ENCODE data around the gene GNAZ. TPM values are rescaled to one million over a fixed set of nuclear protein-coding genes. Genes with fewer than 3 reads are reported as not detected.

The GNAZ gene
- total and polyA plus RNA-seq, 12 donors, result 1.3 to 4.2 (median 2.3) TPM

DNA sequence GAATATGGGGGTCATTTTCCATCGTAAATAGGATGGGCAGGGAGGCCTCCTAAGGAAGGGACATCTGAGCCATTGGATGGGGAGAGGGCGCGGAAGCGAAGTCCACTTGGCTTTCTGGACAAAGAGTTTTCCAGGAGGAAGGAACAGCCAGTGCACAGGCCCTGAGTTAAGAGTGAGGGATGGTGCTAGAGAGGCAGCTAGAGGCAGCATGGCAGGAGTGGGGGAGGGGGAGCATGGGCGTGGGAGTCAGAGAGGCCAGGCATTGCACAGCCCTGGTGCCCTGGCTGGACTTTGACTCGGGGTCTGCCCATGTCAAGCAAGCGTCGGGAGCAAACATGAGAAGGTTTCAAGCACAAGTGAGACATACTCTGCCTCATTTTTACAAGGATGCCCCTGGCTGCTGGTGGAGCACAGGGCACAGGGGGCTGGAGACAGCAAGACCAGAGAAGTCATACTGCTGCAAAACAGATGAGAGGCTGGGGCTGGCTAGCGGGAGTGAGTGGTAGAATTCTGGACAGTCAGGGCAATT lies 9.0 kb downstream of the GNAZ start:
- ATAC-seq, result no peak
- H3K4me1 ChIP-seq, result peaks cover 0 to 13% (median 3%) of the 10 kb centered on the region in 9 donors
- no peaks in the 10 kb centered on the region for H3K36me3 ChIP-seq
- 93 to 95% methylated on average over 9 of the region's 9 CpGs for WGBS, 2 donors
- H3K9me3 ChIP-seq, result no peaks in the 10 kb centered on the region
- intact Hi-C loops (cut with DNase I), result no loop called here
- no peak for DNase-seq
- no peak overlapping the region for H3K27ac ChIP-seq
- TF ChIP-seq, protein P1, sequence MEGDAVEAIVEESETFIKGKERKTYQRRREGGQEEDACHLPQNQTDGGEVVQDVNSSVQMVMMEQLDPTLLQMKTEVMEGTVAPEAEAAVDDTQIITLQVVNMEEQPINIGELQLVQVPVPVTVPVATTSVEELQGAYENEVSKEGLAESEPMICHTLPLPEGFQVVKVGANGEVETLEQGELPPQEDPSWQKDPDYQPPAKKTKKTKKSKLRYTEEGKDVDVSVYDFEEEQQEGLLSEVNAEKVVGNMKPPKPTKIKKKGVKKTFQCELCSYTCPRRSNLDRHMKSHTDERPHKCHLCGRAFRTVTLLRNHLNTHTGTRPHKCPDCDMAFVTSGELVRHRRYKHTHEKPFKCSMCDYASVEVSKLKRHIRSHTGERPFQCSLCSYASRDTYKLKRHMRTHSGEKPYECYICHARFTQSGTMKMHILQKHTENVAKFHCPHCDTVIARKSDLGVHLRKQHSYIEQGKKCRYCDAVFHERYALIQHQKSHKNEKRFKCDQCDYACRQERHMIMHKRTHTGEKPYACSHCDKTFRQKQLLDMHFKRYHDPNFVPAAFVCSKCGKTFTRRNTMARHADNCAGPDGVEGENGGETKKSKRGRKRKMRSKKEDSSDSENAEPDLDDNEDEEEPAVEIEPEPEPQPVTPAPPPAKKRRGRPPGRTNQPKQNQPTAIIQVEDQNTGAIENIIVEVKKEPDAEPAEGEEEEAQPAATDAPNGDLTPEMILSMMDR (IDR thresholded peaks at IDR 0.05), result no peak
- no peak overlapping the region for H3K4me3 ChIP-seq
- H3K27me3 ChIP-seq, result no peaks in the 10 kb centered on the region

DNA sequence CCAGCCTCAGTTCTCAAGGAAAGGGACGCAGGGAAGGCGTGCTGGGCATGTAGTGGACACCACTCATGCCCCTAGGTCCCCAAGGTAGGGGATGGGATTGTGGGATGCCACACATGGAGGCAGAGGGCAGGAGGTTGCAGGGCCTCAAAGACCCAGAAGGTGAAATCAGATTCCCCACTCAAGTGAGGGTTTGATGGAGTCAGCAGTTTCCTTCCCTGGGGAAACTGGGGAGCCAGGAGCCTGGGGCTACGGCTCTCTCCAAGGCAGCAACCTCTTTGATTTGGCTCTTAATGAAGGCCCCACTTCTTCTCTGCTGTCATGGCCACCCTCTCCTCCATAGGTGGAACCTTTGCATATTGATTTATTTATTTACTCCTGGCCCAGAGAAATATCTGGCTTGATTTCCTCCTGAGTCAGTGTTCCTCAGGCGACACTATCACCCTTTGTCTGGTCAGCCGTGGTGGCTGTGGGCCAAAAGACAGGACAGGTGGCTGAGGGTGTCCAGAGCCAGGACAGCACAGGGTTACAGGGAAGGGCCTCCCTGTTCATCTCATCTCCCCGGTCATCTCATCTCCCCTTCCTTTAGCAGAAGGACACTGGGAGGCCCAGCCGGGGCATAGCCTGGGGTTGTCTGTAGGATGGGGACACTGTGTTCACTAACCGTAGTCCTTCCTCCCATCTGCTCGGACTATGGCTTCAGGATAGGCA lies 9.6 kb downstream of the GNAZ start:
- peaks cover 0 to 13% (median 3%) of the 10 kb centered on the region in 9 donors for H3K4me1 ChIP-seq
- no peak overlapping the region for H3K4me3 ChIP-seq
- TF ChIP-seq, protein P1 (IDR thresholded peaks at IDR 0.05), result no peak
- 88% methylated on average over 9 of the region's 9 CpGs for WGBS, 2 donors
- no peaks in the 10 kb centered on the region for H3K9me3 ChIP-seq
- DNase-seq (no peak), ATAC-seq (no peak)
- intact Hi-C loops (cut with DNase I), result loop anchor here in 1 of 10 donors (10.0 kb wide), 1 partner anchor 45 kb away; no protein-coding TSS in a partner anchor
- no peaks in the 10 kb centered on the region for H3K27me3 ChIP-seq
- H3K36me3 ChIP-seq, result no peaks in the 10 kb centered on the region
- no peak overlapping the region for H3K27ac ChIP-seq

DNA sequence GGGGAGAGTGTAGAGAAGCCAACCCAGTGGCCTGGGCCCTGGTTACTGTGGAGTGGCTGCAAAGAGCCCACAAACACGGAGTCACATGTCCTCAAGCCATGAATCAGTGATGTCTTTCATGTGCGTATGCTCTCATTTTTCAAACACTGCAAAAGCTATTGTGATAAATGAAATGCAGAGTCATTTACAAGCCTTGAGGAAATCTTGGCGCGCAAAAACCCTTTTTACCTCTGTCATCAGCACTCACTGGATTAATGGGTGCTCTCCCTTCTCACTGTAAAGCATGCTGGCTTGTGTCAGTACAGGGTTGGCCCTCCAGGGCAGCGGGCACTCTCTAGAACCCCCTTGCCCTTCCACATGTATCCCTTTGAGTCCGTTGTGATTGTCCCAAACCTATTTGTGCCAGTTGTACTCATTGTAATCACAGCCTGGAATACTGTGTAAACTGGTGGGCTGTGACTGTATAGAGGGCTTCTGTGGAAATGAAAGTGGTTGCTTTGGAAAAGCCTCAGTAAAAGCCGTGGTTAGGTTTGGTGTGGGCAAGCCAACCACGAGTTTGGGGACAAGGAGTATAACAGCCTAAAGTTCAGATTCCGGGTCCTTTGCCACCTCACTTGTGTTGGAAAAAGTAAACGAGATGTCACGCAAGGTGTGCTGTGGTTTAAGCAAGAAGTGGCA lies 10.4 kb downstream of the GNAZ start:
- Histone ChIP-seq H3K36me3 (no peaks in the 10 kb centered on the region), H3K27me3 (no peaks in the 10 kb centered on the region), H3K4me3 (no peak overlapping the region), H3K27ac (no peak overlapping the region), H3K4me1 (peaks cover 0 to 13% (median 3%) of the 10 kb centered on the region in 9 donors), H3K9me3 (no peaks in the 10 kb centered on the region)
- intact Hi-C loops (cut with DNase I), result loop anchor here in 1 of 10 donors (10.0 kb wide), 1 partner anchor 46 kb away; no protein-coding TSS in a partner anchor
- 89 to 90% methylated on average over 11 of the region's 11 CpGs for WGBS, 2 donors
- no peak for ATAC-seq
- no peak for DNase-seq
- TF ChIP-seq, protein P1 (IDR thresholded peaks at IDR 0.05), result no peak

DNA sequence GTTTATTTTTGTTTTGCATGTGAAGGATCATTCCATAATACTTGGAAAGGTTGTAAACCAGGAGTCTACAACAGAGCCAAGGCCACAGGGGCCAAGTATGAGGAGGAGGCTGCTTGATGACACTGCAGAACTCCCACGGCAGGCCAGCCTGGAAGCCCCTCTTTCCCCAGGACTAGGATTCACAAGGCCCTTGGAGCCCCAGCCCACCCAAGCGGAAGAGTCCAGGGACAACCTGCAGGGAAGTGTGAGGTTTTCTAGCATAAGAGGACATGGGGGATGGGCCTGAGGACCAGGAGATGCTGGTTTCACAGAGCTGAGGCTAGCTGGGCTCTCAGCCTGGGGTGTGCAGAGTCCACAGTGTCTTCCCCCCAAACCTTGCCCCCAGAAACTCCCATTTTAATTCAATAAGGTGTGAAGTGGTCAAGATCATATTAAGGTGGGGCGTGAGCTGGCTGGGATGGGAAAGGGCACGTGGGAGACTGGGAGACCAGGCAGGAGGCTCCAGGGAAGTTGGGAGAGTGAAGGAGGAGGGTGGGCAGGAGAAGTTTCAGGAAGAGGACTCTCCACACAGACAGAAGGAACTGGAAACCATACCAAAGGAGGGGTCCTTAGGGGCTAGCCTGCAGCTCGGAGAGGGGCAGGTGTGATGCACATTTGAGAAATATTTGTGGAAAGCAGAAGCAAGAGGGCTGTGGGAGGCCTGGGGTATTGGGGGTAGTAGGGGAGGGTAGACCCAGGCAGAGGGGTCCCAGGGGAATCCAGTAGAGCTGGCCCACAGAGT lies 12.4 kb downstream of the GNAZ start:
- 83 to 87% methylated on average over 5 of the region's 5 CpGs for WGBS, 2 donors
- DNase-seq (no peak), ATAC-seq (no peak)
- no peak overlapping the region for H3K4me3 ChIP-seq
- no peaks in the 10 kb centered on the region for H3K9me3 ChIP-seq
- intact Hi-C loops (cut with DNase I), result loop anchor here in 1 of 10 donors (10.0 kb wide), 1 partner anchor 48 kb away; no protein-coding TSS in a partner anchor
- no peaks in the 10 kb centered on the region for H3K36me3 ChIP-seq
- peaks cover 0 to 5% (median 2%) of the 10 kb centered on the region in 9 donors for H3K4me1 ChIP-seq
- no peak overlapping the region for H3K27ac ChIP-seq
- TF ChIP-seq, protein P1 (IDR thresholded peaks at IDR 0.05), result no peak
- no peaks in the 10 kb centered on the region for H3K27me3 ChIP-seq
